Kidney epithelial cell (primary cell): ENCODE measurements around the gene CFAP61. TPM values are rescaled to one million over a fixed set of nuclear protein-coding genes. Genes with fewer than 3 reads are reported as not detected.

Source experiments
- DNase-seq: peaks from one replicate; pipeline ENCODE4 v3.0.0-alpha.2; 2010; ENCODE audit warnings: low read depth
- H3K27me3 ChIP-seq: 2 replicates; pipeline ENCODE4 v1.6.0; 2011; ENCODE audit warnings: low read length; ENCODE audit not compliant: control insufficient read depth, insufficient read depth
- H3K36me3 ChIP-seq: 2 replicates; pipeline ENCODE4 v1.5.1; 2011; ENCODE audit warnings: low read length; ENCODE audit not compliant: control insufficient read depth, insufficient read depth
- H3K4me3 ChIP-seq: 2 replicates; pipeline ENCODE4 v1.5.1; 2011; ENCODE audit warnings: low read depth, mild to moderate bottlenecking, control low read depth, low read length
- CTCF ChIP-seq: IDR thresholded peaks from 2 replicates; pipeline ENCODE4 v1.5.1; 2011; ENCODE audit warnings: mild to moderate bottlenecking, moderate library complexity, low read length, control low read depth, inconsistent platforms; ENCODE audit not compliant: insufficient read depth, poor library complexity, severe bottlenecking
- total RNA-seq: library from RNA; depleted of rRNA; stranded (reverse); fragments of >200 nt; gene quantifications from 2 replicates; pipeline ENCODE4 v1.2.3, GENCODE V29; 2015

CFAP61 gene
- total RNA-seq, 1 donor from 2014 or later = not detected

GRCh38 chr20:20205141-20205861 is 153.0 kb downstream of the CFAP61 start:
- H3K36me3 ChIP-seq = no peaks in the 10 kb centered on the region
- no peak for DNase-seq
- no peak overlapping the region for H3K4me3 ChIP-seq
- no peaks in the 10 kb centered on the region for H3K27me3 ChIP-seq
- TF ChIP-seq CTCF = no peak

- no peak for DNase-seq
Observed at GRCh38 chr20:20205862-20206236, 153.5 kb downstream of the CFAP61 start.

GRCh38 chr20:20206788-20207187 is 154.5 kb downstream of the CFAP61 start:
- no peak for DNase-seq

More at GRCh38 chr20:20205862-20206236, 153.5 kb downstream of the CFAP61 start:
- Histone ChIP-seq H3K4me3 (no peak overlapping the region), H3K36me3 (no peaks in the 10 kb centered on the region), H3K27me3 (no peaks in the 10 kb centered on the region)
- no peak for TF ChIP-seq CTCF

GRCh38 chr20:20207291-20207690 is 155.0 kb downstream of the CFAP61 start:
- Histone ChIP-seq H3K27me3 (no peaks in the 10 kb centered on the region), H3K4me3 (no peak overlapping the region), H3K36me3 (no peaks in the 10 kb centered on the region)
- TF ChIP-seq CTCF = no peak
- no peak for DNase-seq

More at GRCh38 chr20:20206788-20207187, 154.5 kb downstream of the CFAP61 start:
- Histone ChIP-seq H3K36me3 (no peaks in the 10 kb centered on the region), H3K27me3 (no peaks in the 10 kb centered on the region), H3K4me3 (no peak overlapping the region)
- TF ChIP-seq CTCF = no peak

- no peak for TF ChIP-seq CTCF
Observed at GRCh38 chr20:20207872-20208271, 155.5 kb downstream of the CFAP61 start.

GRCh38 chr20:20209684-20210083 is 157.4 kb downstream of the CFAP61 start:
- no peak for DNase-seq
- TF ChIP-seq CTCF = no peak

More at GRCh38 chr20:20207872-20208271, 155.5 kb downstream of the CFAP61 start:
- Histone ChIP-seq H3K36me3 (no peaks in the 10 kb centered on the region), H3K27me3 (no peaks in the 10 kb centered on the region), H3K4me3 (no peak overlapping the region)
- no peak for DNase-seq

More at GRCh38 chr20:20209684-20210083, 157.4 kb downstream of the CFAP61 start:
- no peaks in the 10 kb centered on the region for H3K27me3 ChIP-seq
- H3K36me3 ChIP-seq = no peaks in the 10 kb centered on the region
- H3K4me3 ChIP-seq = no peak overlapping the region
